Keratinocyte (primary cell): ENCODE results near the gene DLG2. TPM values are rescaled to one million over a fixed set of nuclear protein-coding genes. Genes with fewer than 3 reads are reported as not detected.

ENCODE experiments used
- DNase-seq: peaks from one replicate; pipeline ENCODE4 v3.0.0-alpha.2; 2011; ENCODE audit warnings: low read depth, missing footprints, low spot score
- FAIRE-seq: peaks from 2 replicates; lab custom pipeline; 2011; peaks lifted over from hg19 to GRCh38; lab: Jason Lieb, UNC
- H2AFZ ChIP-seq: 2 replicates; pipeline ENCODE4 v1.6.0; 2012; ENCODE audit warnings: low read length, control low read depth, inconsistent platforms; ENCODE audit not compliant: control insufficient read depth
- H3K27ac ChIP-seq: 2 replicates; pipeline ENCODE4 v1.5.1; 2011; ENCODE audit warnings: low read length; ENCODE audit not compliant: control insufficient read depth, insufficient read depth
- H3K27me3 ChIP-seq: 3 replicates; pipeline ENCODE4 v1.6.0; 2011; ENCODE audit warnings: low read length; ENCODE audit not compliant: control insufficient read depth, insufficient read depth; ENCODE audit errors: extremely low read depth
- H3K36me3 ChIP-seq, 2 experiments: 2 replicates in 1 of 2; 3 replicates in 1 of 2; pipeline ENCODE4 v1.5.1; 2011; ENCODE audit warnings: low read length in 2 of 2, mild to moderate bottlenecking in 1 of 2; ENCODE audit not compliant: control insufficient read depth in 2 of 2, insufficient read depth in 2 of 2; ENCODE audit errors: extremely low read depth in 1 of 2
- H3K4me1 ChIP-seq: 3 replicates; pipeline ENCODE4 v1.5.1; 2011; ENCODE audit warnings: low read length; ENCODE audit not compliant: control insufficient read depth, insufficient read depth; ENCODE audit errors: extremely low read depth
- H3K4me2 ChIP-seq: 3 replicates; pipeline ENCODE4 v1.6.0; 2011; ENCODE audit warnings: low read depth, low read length; ENCODE audit not compliant: control insufficient read depth, insufficient read depth; ENCODE audit errors: extremely low read depth
- H3K4me3 ChIP-seq, 3 experiments: fragments of 200-600 bp in 1 of 3; sonication (generic) in 1 of 3; 2 replicates in 2 of 3; 3 replicates in 1 of 3; pipeline ENCODE4 v1.5.1; 2011 to 2016; ENCODE audit warnings: low read length in 3 of 3, mild to moderate bottlenecking in 3 of 3, control low read depth in 2 of 3, inconsistent platforms in 1 of 3, low read depth in 1 of 3, mixed read lengths in 1 of 3, mixed run types in 1 of 3, moderate library complexity in 1 of 3; ENCODE audit not compliant: control insufficient read depth in 2 of 3, insufficient read depth in 2 of 3; ENCODE audit errors: extremely low read depth in 1 of 3
- H3K79me2 ChIP-seq: 2 replicates; pipeline ENCODE4 v1.6.0; 2012; ENCODE audit warnings: low read length; ENCODE audit not compliant: control insufficient read depth, insufficient read depth
- H3K9ac ChIP-seq: 3 replicates; pipeline ENCODE4 v1.6.0; 2011; ENCODE audit warnings: low read length; ENCODE audit not compliant: control insufficient read depth, insufficient read depth; ENCODE audit errors: extremely low read depth
- H3K9me1 ChIP-seq: 3 replicates; pipeline ENCODE4 v1.6.0; 2011; ENCODE audit warnings: low read length; ENCODE audit not compliant: control insufficient read depth, insufficient read depth; ENCODE audit errors: extremely low read depth
- H3K9me3 ChIP-seq: 2 replicates; pipeline ENCODE4 v1.5.1; 2012; ENCODE audit warnings: low read depth, low read length; ENCODE audit not compliant: control insufficient read depth
- H4K20me1 ChIP-seq: 3 replicates; pipeline ENCODE4 v1.6.0; 2011; ENCODE audit warnings: low read length; ENCODE audit not compliant: control insufficient read depth, insufficient read depth; ENCODE audit errors: extremely low read depth
- EZH2 ChIP-seq: IDR thresholded peaks from one replicate; pipeline ENCODE4 v1.6.1; 2012; ENCODE audit warnings: inconsistent platforms, mild to moderate bottlenecking, low read length, moderate library complexity
- dilution Hi-C: fragments of 300-500 bp; cut with MboI; formaldehyde crosslinking; loops from one replicate; pipeline ENCODE4 v1.7.0; 2020; ENCODE audit warnings: low sequenced_read_pairs; ENCODE audit not compliant: extremely low pct_ligation_motif_present
- polyA plus RNA-seq, 5 experiments: library from polyadenylated mRNA; depleted of rRNA in 3 of 5; stranded (reverse) in 3 of 5; stranded (forward) in 1 of 5; unstranded in 1 of 5; fragments of >200 nt; gene quantifications; 1 replicate in 1 of 5; 2 replicates in 3 of 5; 3 replicates in 1 of 5; pipeline versions ENCODE4 v1.2.1 to v1.2.3, GENCODE V29; 2011 to 2012; ENCODE audit warnings: missing spikeins in 2 of 5, low read depth in 1 of 5, low replicate concordance in 1 of 5
- TF ChIP-seq, protein P1 (sequence below), 3 experiments: IDR thresholded peaks in 1 of 3; conservative IDR thresholded peaks in 1 of 3; optimal IDR thresholded peaks in 1 of 3; 2 replicates in 2 of 3; 3 replicates in 1 of 3; pipeline versions ENCODE3 to v1.5.1; 2011; ENCODE audit warnings: low read length in 3 of 3, mild to moderate bottlenecking in 3 of 3, moderate library complexity in 2 of 3, control low read depth in 1 of 3, inconsistent platforms in 1 of 3; ENCODE audit not compliant: insufficient read depth in 2 of 3; ENCODE audit errors: extremely low read depth in 1 of 3

The DLG2 gene
- polyA plus RNA-seq, 1 donor (not counting 4 experiments of a cell fraction or from before 2014, with no cell fraction given), result 0.55 TPM

DNA sequence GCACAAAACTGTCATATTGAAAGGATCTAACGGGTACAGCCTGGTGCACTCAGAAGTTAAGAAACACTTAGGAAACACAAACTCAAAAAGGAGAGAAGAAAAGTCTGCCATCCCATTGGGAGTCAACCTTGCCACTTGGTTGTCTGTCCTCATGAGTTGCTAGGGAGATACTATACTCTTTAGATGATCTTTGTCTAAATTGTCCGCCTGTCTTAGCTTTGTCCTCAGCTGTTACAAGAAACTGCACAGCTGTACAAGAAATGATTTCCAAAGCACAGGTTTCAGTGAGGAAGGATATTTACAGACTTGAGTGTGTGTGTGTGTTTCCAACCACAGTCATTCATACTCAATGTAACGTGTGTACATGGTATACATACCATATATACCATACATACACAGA is 2171.8 kb downstream of the DLG2 start:
- H3K9me1 ChIP-seq, result no peaks in the 10 kb centered on the region
- H2AFZ ChIP-seq, result no peak overlapping the region
- H3K9ac ChIP-seq, result no peak overlapping the region
- FAIRE-seq, result no peak
- no peak overlapping the region for H3K27ac ChIP-seq
- DNase-seq, result no peak
- no peaks in the 10 kb centered on the region for H3K36me3 ChIP-seq
- H3K4me1 ChIP-seq, result peaks cover 5% of the 10 kb centered on the region
- no peaks in the 10 kb centered on the region for H4K20me1 ChIP-seq
- no peak overlapping the region for H3K4me2 ChIP-seq
- no peak overlapping the region for H3K4me3 ChIP-seq
- no peaks in the 10 kb centered on the region for H3K27me3 ChIP-seq
- dilution Hi-C loops, result no loop called here
- H3K9me3 ChIP-seq, result no peaks in the 10 kb centered on the region
- H3K79me2 ChIP-seq, result no peaks in the 10 kb centered on the region
- TF ChIP-seq, protein P1, sequence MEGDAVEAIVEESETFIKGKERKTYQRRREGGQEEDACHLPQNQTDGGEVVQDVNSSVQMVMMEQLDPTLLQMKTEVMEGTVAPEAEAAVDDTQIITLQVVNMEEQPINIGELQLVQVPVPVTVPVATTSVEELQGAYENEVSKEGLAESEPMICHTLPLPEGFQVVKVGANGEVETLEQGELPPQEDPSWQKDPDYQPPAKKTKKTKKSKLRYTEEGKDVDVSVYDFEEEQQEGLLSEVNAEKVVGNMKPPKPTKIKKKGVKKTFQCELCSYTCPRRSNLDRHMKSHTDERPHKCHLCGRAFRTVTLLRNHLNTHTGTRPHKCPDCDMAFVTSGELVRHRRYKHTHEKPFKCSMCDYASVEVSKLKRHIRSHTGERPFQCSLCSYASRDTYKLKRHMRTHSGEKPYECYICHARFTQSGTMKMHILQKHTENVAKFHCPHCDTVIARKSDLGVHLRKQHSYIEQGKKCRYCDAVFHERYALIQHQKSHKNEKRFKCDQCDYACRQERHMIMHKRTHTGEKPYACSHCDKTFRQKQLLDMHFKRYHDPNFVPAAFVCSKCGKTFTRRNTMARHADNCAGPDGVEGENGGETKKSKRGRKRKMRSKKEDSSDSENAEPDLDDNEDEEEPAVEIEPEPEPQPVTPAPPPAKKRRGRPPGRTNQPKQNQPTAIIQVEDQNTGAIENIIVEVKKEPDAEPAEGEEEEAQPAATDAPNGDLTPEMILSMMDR (optimal IDR thresholded peaks at IDR 0.05 in 1 of 3, IDR thresholded peaks at IDR 0.05 in 1 of 3, conservative IDR thresholded peaks at IDR 0.05 in 1 of 3; ENCODE audit: extremely low read depth in 1 of 3, insufficient read depth in 2 of 3, low read length in 3 of 3), result no peak
- TF ChIP-seq EZH2, result no peak

DNA sequence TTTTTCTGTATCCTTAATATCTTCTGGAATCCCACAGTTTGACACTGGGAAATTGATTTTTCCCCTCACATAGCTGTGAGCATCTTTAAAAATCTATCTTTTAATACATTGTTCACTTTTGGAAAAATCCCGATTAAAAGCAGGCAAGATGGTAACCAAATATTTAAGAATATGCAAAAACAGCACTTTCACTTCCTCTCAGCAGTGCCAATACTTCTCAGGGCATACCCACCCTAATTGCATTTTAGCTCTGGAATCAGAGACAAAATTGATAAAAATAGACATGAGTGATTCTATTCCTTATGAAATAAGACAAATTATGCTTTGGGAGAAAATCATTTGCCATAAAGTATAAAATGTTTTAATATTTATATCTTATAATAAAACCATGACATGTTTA is 2172.5 kb downstream of the DLG2 start:
- TF ChIP-seq, protein P1 (optimal IDR thresholded peaks at IDR 0.05 in 1 of 3, IDR thresholded peaks at IDR 0.05 in 1 of 3, conservative IDR thresholded peaks at IDR 0.05 in 1 of 3; ENCODE audit: extremely low read depth in 1 of 3, insufficient read depth in 2 of 3, low read length in 3 of 3), result no peak
- no peak overlapping the region for H3K4me2 ChIP-seq
- no peaks in the 10 kb centered on the region for H3K79me2 ChIP-seq
- H3K27me3 ChIP-seq, result no peaks in the 10 kb centered on the region
- H4K20me1 ChIP-seq, result no peaks in the 10 kb centered on the region
- no peaks in the 10 kb centered on the region for H3K9me3 ChIP-seq
- no peaks in the 10 kb centered on the region for H3K9me1 ChIP-seq
- dilution Hi-C loops, result no loop called here
- H3K4me1 ChIP-seq, result peaks cover 1% of the 10 kb centered on the region
- no peaks in the 10 kb centered on the region for H3K36me3 ChIP-seq
- no peak overlapping the region for H3K27ac ChIP-seq
- no peak overlapping the region for H3K9ac ChIP-seq
- H3K4me3 ChIP-seq, result no peak overlapping the region
- no peak for DNase-seq
- no peak overlapping the region for H2AFZ ChIP-seq
- no peak for FAIRE-seq
